ENCODE data around the gene TTC34. TPM values are rescaled to one million over a fixed set of nuclear protein-coding genes. Genes with fewer than 3 reads are reported as not detected.
"Not testable (repeated sequence)": the region's sequence is repeated elsewhere in the genome, so short reads cannot be mapped to it uniquely, and the experiment has no call there.

TTC34 gene
- total and polyA plus RNA-seq, 7 donors, result under 0.01 to 0.83 (median 0.56) TPM; not detected in 1

GRCh38 chr1:2652926-2653571 lies 148.4 kb downstream of the TTC34 start:
- H3K9me3 ChIP-seq; H3K27ac ChIP-seq; H3K4me1 ChIP-seq; H3K36me3 ChIP-seq; intact Hi-C loops (cut with DNase I); H3K4me3 ChIP-seq: not testable (repeated sequence)
- WGBS, 2 donors, result 23 to 30% methylated on average over 12 of the region's 12 CpGs
- peaks cover 3 to 29% (median 9%) of the 10 kb centered on the region in 3 donors for H3K27me3 ChIP-seq
- DNase-seq, result peak; percentile 79

- DNase-seq, result peak; percentile 74
- peaks cover 3 to 29% (median 9%) of the 10 kb centered on the region in 3 donors for H3K27me3 ChIP-seq
- H3K4me3 ChIP-seq; H3K4me1 ChIP-seq; H3K9me3 ChIP-seq; H3K27ac ChIP-seq; H3K36me3 ChIP-seq; intact Hi-C loops (cut with DNase I): not testable (repeated sequence)
- WGBS, 2 donors, result 28 to 40% methylated on average over 16 of the region's 16 CpGs
Measured at GRCh38 chr1:2652152-2652925, 149.2 kb downstream of the TTC34 start.

- TF ChIP-seq CTCF (IDR thresholded peaks at IDR 0.05), result no peak
- TF ChIP-seq EP300 (IDR thresholded peaks at IDR 0.05), result no peak
- TF ChIP-seq POLR2AphosphoS5 (IDR thresholded peaks at IDR 0.05), result no peak
- TF ChIP-seq POLR2A (IDR thresholded peaks at IDR 0.05), result no peak
- 34 to 57% methylated on average over 10 of the region's 10 CpGs for WGBS, 2 donors
- Histone ChIP-seq H3K4me1 (no peaks in the 10 kb centered on the region), H3K27me3 (peaks cover 3 to 29% (median 9%) of the 10 kb centered on the region in 3 donors), H3K9me3 (peaks cover 0 to 7% (median 6%) of the 10 kb centered on the region in 4 donors), H3K4me3 (no peak overlapping the region), H3K27ac (no peak overlapping the region), H3K36me3 (no peaks in the 10 kb centered on the region)
- DNase-seq, result peak; percentile 37
- intact Hi-C loops (cut with DNase I), result no loop called here
Measured at GRCh38 chr1:2650967-2651645, 150.4 kb downstream of the TTC34 start.

- WGBS, 2 donors, result 73 to 74% methylated on average over 5 of the region's 5 CpGs
- intact Hi-C loops (cut with DNase I), result loop anchor here (10.0 kb wide), 4 partner anchors 92 to 1258 kb away; partner anchors contain the start of genes C1orf174, PANK4, PEX10 and TNFRSF14
- DNase-seq, result no peak
- Histone ChIP-seq H3K27ac (no peak overlapping the region), H3K9me3 (peaks cover 0 to 7% (median 6%) of the 10 kb centered on the region in 4 donors), H3K27me3 (no peaks in the 10 kb centered on the region), H3K4me3 (no peak overlapping the region), H3K4me1 (peaks cover 0 to 18% (median 14%) of the 10 kb centered on the region in 4 donors), H3K36me3 (no peaks in the 10 kb centered on the region)
- no peak for TF ChIP-seq POLR2A (IDR thresholded peaks at IDR 0.05)
- no peak for TF ChIP-seq POLR2AphosphoS5 (IDR thresholded peaks at IDR 0.05)
- no peak for TF ChIP-seq CTCF (IDR thresholded peaks at IDR 0.05)
- TF ChIP-seq EP300 (IDR thresholded peaks at IDR 0.05), result no peak
Measured at GRCh38 chr1:2646837-2647236, 154.7 kb downstream of the TTC34 start.

- H3K27ac ChIP-seq, result no peak overlapping the region
- 86 to 88% methylated on average over 11 of the region's 11 CpGs for WGBS, 2 donors
- no peak for DNase-seq
- H3K4me1 ChIP-seq, result peaks cover 0 to 26% (median 21%) of the 10 kb centered on the region in 4 donors
- no peak for TF ChIP-seq POLR2A (IDR thresholded peaks at IDR 0.05)
- no peak for TF ChIP-seq POLR2AphosphoS5 (IDR thresholded peaks at IDR 0.05)
- no peak for TF ChIP-seq EP300 (IDR thresholded peaks at IDR 0.05)
- no peak for TF ChIP-seq CTCF (IDR thresholded peaks at IDR 0.05)
- H3K4me3 ChIP-seq, result no peak overlapping the region
- intact Hi-C loops (cut with DNase I), result loop anchor here (10.0 kb wide), 4 partner anchors 91 to 1259 kb away; partner anchors contain the start of genes C1orf174, PANK4, PEX10 and TNFRSF14
- no peaks in the 10 kb centered on the region for H3K36me3 ChIP-seq
- H3K27me3 ChIP-seq, result no peaks in the 10 kb centered on the region
- peaks cover 0 to 7% (median 6%) of the 10 kb centered on the region in 4 donors for H3K9me3 ChIP-seq
Measured at GRCh38 chr1:2645776-2646175, 155.7 kb downstream of the TTC34 start.

Measured in sigmoid colon (tissue), 7 donors.